Measurements from ENCODE around the gene SCGB1C2. TPM values are rescaled to one million over a fixed set of nuclear protein-coding genes. Genes with fewer than 3 reads are reported as not detected.

Gene SCGB1C2
- polyA plus RNA-seq, 5 donors: not detected

DNA sequence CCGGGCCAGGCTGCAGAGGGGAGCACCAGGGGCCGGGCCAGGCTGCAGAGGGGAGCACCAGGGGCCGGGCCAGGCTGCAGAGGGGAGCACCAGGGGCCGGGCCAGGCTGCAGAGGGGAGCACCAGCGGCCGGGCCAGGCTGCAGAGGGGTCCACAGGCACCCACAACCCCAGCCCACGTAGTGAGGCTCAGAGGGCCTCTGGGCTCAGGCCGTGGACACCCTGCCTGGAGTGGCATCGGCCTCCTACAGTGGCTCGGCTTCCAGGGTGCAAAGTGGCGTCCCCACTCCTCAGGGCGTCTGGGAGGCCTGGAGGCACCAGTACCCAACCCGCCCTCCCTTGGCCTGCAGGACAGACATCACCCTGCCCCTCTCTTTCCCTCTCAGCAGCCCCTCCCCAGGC, 34.5 kb downstream of the SCGB1C2 start:
- DNase-seq: no peak

DNA sequence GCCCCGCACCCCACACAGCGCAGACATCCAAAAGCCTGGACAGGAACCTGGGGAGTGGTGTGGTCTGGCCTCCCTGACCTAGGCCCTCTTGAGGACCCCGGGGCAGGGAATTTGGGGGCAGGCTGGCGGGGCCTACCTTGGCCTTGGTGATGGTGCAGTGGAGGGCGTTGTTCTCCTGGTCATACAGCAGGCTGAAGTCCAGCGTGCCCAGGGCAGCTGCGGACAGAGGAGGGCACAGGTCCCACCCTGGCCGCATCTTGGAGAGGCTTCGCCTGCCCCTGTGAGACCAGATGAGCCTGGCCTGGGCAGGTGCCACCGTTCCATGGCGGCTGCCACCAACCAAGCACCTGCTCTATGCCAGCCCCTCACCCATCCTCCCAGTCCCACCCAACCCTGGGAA, 35.0 kb downstream of the SCGB1C2 start:
- no peak for DNase-seq

GRCh38 chr17:173166-173911, 36.0 kb downstream of the SCGB1C2 start:
- DNase-seq: no peak

DNA sequence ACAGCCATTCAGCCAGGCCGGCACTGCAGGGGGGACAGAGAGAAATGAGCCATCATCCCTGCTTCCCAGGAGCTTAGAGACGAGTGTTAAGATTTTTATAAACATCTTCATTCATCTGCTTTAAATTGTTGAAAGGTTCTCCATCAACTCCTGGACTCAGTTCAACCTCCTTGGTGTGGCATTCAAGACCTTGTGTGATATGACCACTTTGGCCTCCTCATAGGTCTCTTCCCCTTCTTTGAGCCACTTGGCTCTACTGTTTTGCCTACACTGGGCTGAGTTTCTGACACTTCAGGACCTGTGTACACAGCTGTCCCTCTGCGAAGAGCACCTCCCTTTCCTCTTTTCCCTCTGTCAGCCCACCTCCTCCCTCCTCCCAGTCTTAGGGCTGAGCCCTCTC, 39.8 kb downstream of the SCGB1C2 start:
- no peak for DNase-seq

GRCh38 chr17:177762-178161, 40.4 kb downstream of the SCGB1C2 start:
- no peak for DNase-seq

DNA sequence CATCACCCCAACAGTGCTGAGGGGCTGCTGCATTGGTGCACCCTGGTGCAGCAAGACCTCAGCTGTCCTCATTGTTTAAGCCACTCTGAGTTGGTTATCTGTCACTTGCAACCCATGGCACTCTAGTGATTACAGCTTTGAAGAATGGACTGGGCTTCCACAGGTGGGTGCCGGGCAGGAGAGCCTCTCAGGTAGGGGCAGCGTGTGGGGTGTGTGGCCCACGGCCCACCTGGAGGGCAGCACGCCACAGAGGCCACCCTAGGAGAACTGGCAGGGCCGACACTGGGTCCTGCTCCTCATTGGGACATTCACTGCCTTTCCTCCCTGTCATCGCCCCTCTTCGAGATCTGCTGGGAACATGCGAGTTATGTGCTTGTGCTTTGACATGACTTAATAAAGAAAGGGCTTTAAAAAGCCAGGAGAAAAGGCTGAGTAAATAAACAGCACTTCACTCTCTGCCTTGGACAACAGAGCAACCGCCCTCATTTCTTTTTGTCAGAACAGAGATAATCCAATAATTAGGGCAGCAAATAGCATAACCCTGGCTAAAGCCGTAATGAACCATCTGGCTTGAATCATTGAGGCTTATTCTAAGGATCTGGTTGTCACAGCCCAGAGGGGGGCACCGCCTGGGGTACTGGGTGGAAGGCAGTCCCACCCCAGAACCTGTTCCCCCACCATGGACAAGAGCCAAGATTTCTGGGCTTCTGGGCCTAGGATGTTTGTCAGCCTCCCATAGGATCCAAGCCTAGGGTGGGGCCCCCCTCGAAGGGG, 41.1 kb downstream of the SCGB1C2 start:
- DNase-seq: no peak

DNA sequence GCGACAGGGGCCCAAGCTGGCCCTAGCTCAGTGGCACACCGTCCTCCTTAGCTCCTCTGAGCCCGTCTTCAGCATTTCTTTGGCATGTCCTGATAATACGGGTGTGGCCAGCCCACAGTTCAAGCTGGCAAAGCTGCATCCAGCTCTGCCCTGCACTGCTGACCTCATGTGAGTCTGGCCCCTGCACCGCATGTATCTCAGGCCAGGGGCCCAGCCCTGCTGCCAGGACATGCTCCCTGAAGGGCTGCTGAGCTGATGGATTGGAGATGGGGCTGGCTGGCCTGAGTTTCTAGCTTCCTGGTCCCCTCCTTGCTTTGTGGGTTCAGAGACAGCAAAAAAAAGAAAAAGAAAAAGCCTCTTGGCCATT, 41.7 kb downstream of the SCGB1C2 start:
- no peak for DNase-seq

GRCh38 chr17:179781-180380, 42.5 kb downstream of the SCGB1C2 start:
- DNase-seq: no peak

DNA sequence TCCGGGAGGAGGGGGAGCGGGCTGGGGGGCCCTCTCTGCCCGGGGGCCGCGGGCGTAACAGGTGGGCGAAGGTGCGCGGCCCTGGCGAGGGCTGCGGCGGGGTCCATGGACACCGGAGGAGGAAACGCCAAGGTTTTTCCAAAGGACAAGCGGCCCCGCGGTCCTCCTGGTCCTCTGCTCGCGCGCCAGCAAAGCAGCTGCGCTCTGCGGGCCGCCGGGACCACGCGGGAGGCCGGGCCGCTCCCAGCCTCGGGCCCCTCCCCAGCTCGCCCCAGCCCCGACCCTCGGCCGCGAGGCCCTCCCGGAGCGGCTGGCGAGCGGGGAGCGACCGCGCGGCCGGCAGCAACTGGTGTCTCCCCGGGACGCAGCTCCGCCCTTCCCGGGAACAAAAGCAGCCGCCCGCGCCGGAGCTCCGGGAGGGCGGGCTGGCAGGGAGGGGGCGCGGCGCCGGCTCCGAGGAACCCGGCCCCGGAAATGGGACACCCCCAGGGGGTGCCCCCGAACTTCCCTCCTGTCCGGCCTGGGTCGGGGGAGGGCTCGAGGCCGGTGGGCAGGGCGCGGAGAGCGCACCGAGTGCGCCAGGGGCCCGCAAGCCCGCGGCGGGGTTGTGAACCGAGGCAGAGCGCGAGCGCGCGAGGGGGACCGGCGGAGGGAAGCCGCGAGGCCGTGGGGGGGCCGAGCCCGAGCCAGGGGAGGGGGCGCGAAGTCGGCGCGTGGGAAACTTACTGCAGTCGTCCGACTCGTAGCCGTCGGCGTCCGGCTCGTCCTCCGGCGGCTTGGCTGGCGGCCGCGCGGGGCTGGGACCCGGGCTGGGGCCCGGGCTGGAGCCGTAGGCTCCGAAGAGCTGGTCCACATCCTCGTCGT, 43.2 kb downstream of the SCGB1C2 start:
- no peak for DNase-seq

DNA sequence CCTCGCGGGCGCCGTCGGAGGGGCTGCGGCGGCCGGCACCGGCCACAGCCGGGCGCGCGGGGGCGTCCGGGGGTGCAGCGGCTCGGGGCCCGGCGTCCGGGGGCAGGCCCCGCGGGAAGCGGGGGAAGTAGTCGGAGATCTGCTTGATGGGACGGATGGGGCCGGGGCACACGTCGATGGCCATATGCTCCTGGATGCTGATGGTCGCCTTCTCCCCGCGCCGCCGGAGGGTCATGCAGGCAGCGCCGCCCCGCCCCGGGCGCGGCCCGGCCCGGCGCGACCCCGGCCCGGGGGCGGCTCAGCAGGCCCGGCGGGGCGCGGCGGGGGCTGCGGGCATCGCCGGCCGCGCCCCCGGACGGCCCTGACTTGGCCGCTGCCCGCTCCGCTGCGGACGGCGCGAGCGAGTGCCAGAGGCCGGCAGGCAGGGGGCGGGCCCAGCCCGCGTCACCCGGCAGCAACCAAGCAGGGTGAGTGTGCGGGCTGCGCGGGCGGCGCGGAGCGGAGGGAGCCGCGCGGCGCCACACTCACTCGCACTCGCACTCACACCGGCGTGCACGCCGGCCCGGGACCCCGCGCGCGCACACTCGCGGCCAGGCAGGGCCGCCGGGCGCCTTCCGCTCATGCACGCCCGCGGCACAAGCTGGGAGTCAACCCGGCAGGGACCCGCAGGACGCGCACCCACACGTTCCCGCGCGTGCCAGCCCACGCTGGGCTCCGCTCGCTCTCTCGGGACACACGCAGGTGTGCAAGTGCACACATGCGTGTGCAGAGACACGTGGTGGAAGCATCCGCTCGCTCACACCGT, 44.1 kb downstream of the SCGB1C2 start, which contains the start of gene DOC2B:
Gene DOC2B, minus strand, starts transcription at position 406 of the 805 bp plus-strand sequence. Its CDS starts 171 bp downstream, at position 235.
- peak in 1 of 2 donors; percentile 22 for DNase-seq

DNA sequence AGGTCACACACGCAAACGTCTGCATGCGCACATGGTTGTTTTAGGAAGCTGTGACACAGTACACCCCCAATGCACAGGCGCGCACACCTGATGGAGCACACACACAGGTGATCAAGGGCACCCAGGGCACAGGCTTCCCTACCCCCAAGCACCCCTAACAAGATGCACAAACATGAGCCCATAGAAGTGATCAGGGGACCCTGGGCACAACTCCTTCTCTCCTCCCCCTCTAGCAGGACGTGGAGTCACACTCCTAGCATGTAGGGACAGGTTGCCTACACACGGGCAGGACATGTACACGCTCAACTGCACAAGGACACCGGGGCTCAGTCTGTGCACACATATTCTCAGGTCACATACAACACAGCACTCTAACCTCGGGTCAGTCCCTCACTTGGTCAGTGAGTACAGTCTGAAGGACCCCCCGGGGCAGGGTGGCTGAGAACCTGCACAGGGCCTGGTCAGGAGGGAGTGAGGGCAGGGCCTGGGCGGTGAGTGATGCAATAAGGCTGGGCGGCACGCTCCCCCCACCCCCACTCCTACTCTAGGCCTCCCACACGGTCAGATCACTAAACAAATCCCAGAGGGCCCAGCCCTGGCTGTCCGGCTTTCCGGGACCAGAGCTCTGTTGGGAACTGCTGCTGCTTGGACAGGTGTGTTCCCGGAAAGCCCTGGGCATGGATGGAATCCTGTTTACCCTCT, 44.8 kb downstream of the SCGB1C2 start:
- DNase-seq: no peak

- no peak for DNase-seq
Observed at GRCh38 chr17:183021-183420, 45.7 kb downstream of the SCGB1C2 start.

DNA sequence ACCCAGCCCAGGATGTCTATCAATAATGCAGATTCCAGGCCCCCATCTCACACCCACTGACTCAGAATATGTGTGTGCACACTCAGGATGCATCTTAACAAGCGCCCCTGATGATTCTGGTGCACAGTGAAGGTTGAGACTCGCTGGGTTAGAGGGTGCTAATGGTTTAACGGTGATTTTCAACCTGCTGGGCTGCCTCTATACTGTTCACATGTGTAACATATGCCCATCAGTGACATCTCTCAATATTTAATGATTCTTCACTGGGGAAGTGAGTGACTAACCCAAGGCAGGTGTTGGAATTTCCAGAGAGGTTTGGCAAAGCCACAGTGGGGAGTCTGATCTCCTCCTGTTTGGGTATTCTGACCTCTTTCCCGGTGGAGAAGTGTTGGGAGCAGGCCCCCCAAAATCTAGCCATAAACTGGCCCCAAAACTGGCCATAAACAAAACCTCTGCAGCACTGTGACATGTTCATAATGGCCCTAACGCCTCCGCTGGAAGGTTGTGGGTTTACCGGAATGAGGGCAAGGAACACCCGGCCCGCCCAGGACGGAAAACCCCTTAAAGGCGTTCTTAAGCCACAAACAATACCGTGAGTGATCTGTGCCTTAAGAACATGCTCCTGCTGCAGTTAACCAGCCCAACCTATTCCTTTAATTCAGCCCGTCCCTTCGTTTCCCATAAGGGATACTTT, 48.2 kb downstream of the SCGB1C2 start:
- DNase-seq: no peak

GRCh38 chr17:187130-187529, 49.8 kb downstream of the SCGB1C2 start:
- DNase-seq: no peak

Other genes with a start within 250 kb of the SCGB1C2 start
- 1 to 10 TPM; 2.2 to 3.7 (median 3.6) TPM for gene DOC2B, start 44.1 kb downstream of the SCGB1C2 start, polyA plus RNA-seq (ENCODE audit: insufficient read depth in 1 of 5, insufficient read length in 5 of 5, low replicate concordance in 1 of 5)
- gene RPH3AL, start 215.2 kb downstream of the SCGB1C2 start, polyA plus RNA-seq (ENCODE audit: insufficient read depth in 1 of 5, insufficient read length in 5 of 5, low replicate concordance in 1 of 5): 10 to 100 TPM in 1 of 5 donors, 1 to 10 TPM in 4; 7.6 to 12.4 (median 8.4) TPM

Measured in right lung (tissue), 5 donors.